Common myeloid progenitor, CD34-positive (primary cell): Measurements from ENCODE around the gene PHACTR3. TPM values are rescaled to one million over a fixed set of nuclear protein-coding genes. Genes with fewer than 3 reads are reported as not detected.
"Not testable (repeated sequence)": the region's sequence is repeated elsewhere in the genome, so short reads cannot be mapped to it uniquely, and the experiment has no call there.

Source experiments
- CTCF ChIA-PET: fragments of 350-600 bp; sonication (Branson Sonifier 250); formaldehyde crosslinking; loops from one replicate; lab custom pipeline; 2021; ENCODE audit warnings: antibody characterized with exemption; lab: Charles Lee
- POLR2A ChIA-PET: fragments of 350-600 bp; sonication (Branson Sonifier 250); formaldehyde crosslinking; loops from one replicate; lab custom pipeline; 2021; ENCODE audit warnings: antibody characterized with exemption; lab: Charles Lee
- DNase-seq, 3 donors: peaks; one replicate each; pipeline versions ENCODE4 v3.0.0 to v3.0.0-alpha.2; 2013
- H3K27ac ChIP-seq, 2 experiments: 1 replicate in 1 of 2; 2 replicates in 1 of 2; pipeline ENCODE4 v1.7.0; 2013; ENCODE audit warnings: inconsistent platforms in 2 of 2, low read length in 2 of 2, mild to moderate bottlenecking in 2 of 2, low read depth in 1 of 2, moderate library complexity in 1 of 2; ENCODE audit not compliant: severe bottlenecking in 2 of 2, insufficient read depth in 1 of 2, poor library complexity in 1 of 2
- H3K27me3 ChIP-seq, 5 experiments: replicated peaks in 2 of 5; 1 replicate in 3 of 5; 2 replicates in 2 of 5; pipeline versions ENCODE4 v1.6.1 to v1.7.0; 2013; ENCODE audit warnings: low read length in 4 of 5, mild to moderate bottlenecking in 2 of 5, moderate library complexity in 2 of 5, inconsistent platforms in 1 of 5; ENCODE audit not compliant: insufficient read depth in 5 of 5, control insufficient read depth in 4 of 5
- H3K36me3 ChIP-seq, 4 experiments: 1 replicate in 2 of 4; 2 replicates in 2 of 4; pipeline versions ENCODE4 v1.6.1 to v1.7.0; 2013; ENCODE audit warnings: low read length in 3 of 4, control low read depth in 1 of 4, mild to moderate bottlenecking in 1 of 4; ENCODE audit not compliant: control insufficient read depth in 4 of 4, insufficient read depth in 4 of 4
- H3K4me1 ChIP-seq, 4 experiments: 1 replicate in 3 of 4; 2 replicates in 1 of 4; pipeline versions ENCODE4 v1.6.1 to v1.7.1; 2013; ENCODE audit warnings: low read length in 3 of 4, mild to moderate bottlenecking in 3 of 4, control low read depth in 1 of 4, inconsistent platforms in 1 of 4, moderate library complexity in 1 of 4; ENCODE audit not compliant: control insufficient read depth in 4 of 4, insufficient read depth in 4 of 4; ENCODE audit errors: control extremely low read depth in 1 of 4
- H3K4me3 ChIP-seq, 7 experiments: 1 replicate in 4 of 7; 2 replicates in 3 of 7; pipeline versions ENCODE4 v1.5.1 to v1.7.0; 2013; ENCODE audit warnings: mild to moderate bottlenecking in 7 of 7, low read length in 6 of 7, moderate library complexity in 6 of 7, inconsistent platforms in 2 of 7, low read depth in 2 of 7, control low read depth in 1 of 7; ENCODE audit not compliant: insufficient read depth in 4 of 7, control insufficient read depth in 1 of 7; ENCODE audit errors: extremely low read depth in 1 of 7
- H3K9me3 ChIP-seq, 5 experiments: 1 replicate in 4 of 5; 2 replicates in 1 of 5; pipeline versions ENCODE4 v1.6.1 to v1.7.1; 2013; ENCODE audit warnings: low read length in 4 of 5, mild to moderate bottlenecking in 2 of 5, inconsistent platforms in 1 of 5, low read depth in 1 of 5, moderate library complexity in 1 of 5; ENCODE audit not compliant: control insufficient read depth in 4 of 5, insufficient read depth in 2 of 5; ENCODE audit errors: control extremely low read depth in 1 of 5
- WGBS: methylation state at CpG from one replicate; pipeline ENCODE4 v1.1.5; 2013; ENCODE audit not compliant: insufficient coverage; 5-methylcytosine and 5-hydroxymethylcytosine counted together
- polyA plus RNA-seq: library from polyadenylated mRNA; unstranded; fragments of 120-200 nt; gene quantifications from one replicate; pipeline ENCODE4 v1.2.1, GENCODE V29; 2013

Gene PHACTR3
- 0.05 TPM for polyA plus RNA-seq

DNA sequence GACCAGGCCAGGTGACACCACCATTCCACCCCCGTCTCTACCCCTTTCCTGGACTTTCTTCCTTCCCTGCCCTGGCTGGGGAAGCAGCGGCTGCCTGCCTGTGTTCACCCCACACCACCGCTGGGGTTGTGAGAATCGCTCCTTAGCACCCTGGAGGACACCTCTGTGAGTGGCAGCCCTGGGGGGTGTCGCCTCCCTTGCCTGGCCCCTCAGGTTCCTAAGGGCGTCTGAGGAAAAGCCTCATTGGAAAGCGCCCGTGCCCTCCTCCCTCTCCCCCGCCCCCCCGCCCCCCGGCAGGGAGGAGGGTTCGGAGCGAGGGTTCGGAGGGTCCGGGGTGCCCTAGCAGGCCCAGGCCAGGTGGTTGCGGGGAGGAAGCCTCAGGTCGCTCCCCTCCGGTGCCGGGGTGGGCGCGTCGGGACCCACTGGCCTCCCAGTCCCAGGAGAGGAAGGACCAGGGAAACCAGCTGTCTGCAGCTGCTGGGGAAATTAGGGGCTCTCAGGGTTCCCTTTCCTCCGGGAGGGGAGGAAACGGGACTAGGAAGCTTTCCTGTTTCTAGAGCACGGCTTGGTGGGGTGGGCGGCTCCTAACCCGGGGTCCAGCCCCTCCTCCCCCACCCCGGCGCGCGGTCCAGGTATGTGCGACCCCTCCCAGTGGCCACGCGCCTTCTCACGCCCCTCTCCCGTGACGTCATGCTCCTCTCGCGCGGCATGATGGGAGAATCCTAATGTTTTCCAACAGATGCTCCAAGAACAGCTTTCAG lies at the start of gene PHACTR3:
TSS of gene PHACTR3 (plus strand) at position 760 of the 761 bp plus-strand sequence. CDS start 475 bp downstream, outside the sequence.
- 5% methylated on average over 21 of the region's 40 CpGs for WGBS
- Histone ChIP-seq H3K4me3 (no peak within 1 kb of the TSS), H3K9me3 (no peaks in the 10 kb centered on the region), H3K27me3 (peaks cover 0 to 97% (median 25%) of the 10 kb centered on the region in 5 experiments), H3K4me1 (peaks cover 0 to 6% (median 3%) of the 10 kb centered on the region in 4 experiments), H3K36me3 (no peaks in the 10 kb centered on the region), H3K27ac (no peak within 1 kb of the TSS)
- CTCF ChIA-PET, result no interaction called here
- DNase-seq, result no peak
- POLR2A ChIA-PET, result no interaction called here

DNA sequence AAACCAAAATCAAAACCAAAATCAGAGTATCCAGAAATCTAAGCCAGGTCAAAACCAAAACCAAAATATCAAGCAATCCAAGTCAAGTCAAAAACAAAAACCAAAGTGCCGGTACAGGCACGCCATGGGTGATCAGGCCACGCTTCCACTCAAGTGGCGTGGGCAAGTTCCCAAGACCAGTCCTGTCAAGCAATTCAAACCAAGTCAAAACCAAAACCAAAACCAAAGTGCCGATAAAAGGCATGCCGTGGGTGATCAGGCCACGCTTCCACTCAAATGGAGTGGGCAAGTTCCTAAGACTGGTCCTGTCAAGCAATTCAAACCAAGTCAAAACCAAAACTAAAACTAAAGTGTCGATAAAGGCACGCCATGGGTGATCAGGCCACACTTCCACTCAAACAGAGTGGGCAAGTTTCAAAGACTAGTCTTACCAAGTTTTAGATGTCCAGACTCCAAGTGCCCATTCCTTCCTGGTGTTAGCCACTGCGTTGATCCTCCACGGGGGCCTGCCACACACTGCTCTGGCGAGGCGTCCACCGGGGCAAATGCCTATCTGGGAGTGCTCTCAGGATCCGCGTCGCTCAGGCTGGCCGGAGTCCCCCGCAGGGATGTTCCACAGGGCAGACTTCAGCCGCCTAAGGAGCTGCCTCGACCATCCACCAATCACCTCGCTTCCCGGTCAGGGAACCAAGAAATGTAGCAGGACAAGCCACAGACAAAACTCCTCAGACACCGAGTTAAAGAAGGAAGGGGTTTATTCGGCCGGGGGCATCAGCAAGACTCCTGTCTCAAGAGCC lies 46.4 kb upstream of the PHACTR3 start:
- H3K4me3 ChIP-seq, POLR2A ChIA-PET, H3K27ac ChIP-seq, H3K27me3 ChIP-seq, DNase-seq, H3K4me1 ChIP-seq, H3K9me3 ChIP-seq, H3K36me3 ChIP-seq: not testable (repeated sequence)
- 95% methylated on average over 22 of the region's 26 CpGs for WGBS
- CTCF ChIA-PET, result interaction anchor here (1.9 kb wide), 1 partner anchor 13 kb away, joined by 8 read pairs; no protein-coding TSS in a partner anchor

DNA sequence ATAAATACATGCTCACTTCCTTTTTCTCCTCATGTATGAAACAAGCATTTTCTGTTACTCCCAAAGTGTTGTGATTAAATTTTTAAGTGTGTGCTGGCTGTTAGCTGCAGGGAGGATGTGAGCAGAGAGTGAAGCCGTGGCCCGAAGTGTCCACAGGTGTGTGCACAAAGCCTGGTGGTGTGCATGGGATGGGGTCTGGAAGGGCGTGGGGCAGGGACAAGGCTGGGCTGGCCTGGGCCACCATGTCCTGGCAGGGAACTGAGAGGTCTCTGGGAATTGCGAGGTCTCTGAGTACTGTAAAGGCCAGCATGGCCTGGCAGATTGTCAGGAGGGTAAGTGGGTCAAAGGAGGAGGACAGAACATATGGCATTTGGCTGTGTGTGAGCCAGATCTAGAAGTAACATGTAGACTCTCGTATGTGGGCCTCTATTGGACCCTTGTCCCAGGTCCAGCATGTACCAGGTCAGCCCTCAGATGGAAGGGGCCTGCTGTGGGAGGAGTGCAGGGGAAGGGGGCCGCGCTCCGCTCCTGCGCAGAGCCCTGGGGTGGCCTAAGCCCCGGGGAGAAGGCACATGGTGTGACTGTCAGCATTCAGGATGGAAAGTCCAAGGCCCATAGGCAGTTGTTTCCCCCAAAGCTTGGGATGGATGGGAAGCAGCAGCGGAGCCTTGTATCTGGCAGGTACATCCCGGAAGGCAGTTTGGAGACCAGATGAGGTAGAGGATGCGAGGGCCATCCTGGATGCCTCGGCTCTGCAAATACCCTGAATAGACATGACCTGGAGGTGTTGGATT lies 45.1 kb upstream of the PHACTR3 start:
- Histone ChIP-seq H3K36me3 (no peaks in the 10 kb centered on the region), H3K9me3 (no peaks in the 10 kb centered on the region), H3K27ac (no peak overlapping the region), H3K27me3 (peaks cover 0 to 5% (median 0%) of the 10 kb centered on the region in 5 experiments), H3K4me1 (no peaks in the 10 kb centered on the region), H3K4me3 (no peak overlapping the region)
- ChIA-PET POLR2A (no interaction called here), CTCF (interaction anchor here (1.9 to 2.0 kb wide), 2 partner anchors 12 to 14 kb away, joined by 8 to 11 read pairs; no protein-coding TSS in a partner anchor)
- no peak for DNase-seq
- 98% methylated on average over 14 of the region's 14 CpGs for WGBS

DNA sequence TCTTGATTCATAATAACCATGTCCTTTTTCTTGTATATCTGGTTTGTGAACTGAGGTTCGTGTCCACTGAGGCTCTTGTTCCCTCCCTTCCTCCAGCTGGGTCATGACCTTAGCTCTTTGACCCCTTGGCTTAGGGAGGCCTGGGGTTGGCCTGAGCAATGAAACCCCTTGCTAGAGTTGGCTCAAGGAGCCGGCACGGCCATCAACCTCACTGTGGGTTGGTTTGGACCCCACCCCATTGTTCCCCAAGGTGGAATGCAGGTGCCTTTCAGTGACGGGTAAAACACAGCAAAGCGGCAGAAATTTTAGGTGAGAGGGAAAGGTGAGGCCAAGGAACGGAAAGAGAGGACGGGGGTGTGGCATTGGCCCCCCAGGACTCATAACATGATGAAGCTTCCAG lies 44.5 kb upstream of the PHACTR3 start:
- Histone ChIP-seq H3K9me3 (no peaks in the 10 kb centered on the region), H3K27ac (no peak overlapping the region), H3K27me3 (peaks cover 0 to 6% (median 0%) of the 10 kb centered on the region in 5 experiments), H3K4me3 (no peak overlapping the region), H3K4me1 (no peaks in the 10 kb centered on the region), H3K36me3 (no peaks in the 10 kb centered on the region)
- 97% methylated on average over 7 of the region's 7 CpGs for WGBS
- DNase-seq, result no peak
- POLR2A ChIA-PET, result no interaction called here
- CTCF ChIA-PET, result interaction anchor here (1.3 to 2.0 kb wide), 3 partner anchors 10 to 14 kb away, joined by 4 to 11 read pairs (median 8); no protein-coding TSS in a partner anchor

DNA sequence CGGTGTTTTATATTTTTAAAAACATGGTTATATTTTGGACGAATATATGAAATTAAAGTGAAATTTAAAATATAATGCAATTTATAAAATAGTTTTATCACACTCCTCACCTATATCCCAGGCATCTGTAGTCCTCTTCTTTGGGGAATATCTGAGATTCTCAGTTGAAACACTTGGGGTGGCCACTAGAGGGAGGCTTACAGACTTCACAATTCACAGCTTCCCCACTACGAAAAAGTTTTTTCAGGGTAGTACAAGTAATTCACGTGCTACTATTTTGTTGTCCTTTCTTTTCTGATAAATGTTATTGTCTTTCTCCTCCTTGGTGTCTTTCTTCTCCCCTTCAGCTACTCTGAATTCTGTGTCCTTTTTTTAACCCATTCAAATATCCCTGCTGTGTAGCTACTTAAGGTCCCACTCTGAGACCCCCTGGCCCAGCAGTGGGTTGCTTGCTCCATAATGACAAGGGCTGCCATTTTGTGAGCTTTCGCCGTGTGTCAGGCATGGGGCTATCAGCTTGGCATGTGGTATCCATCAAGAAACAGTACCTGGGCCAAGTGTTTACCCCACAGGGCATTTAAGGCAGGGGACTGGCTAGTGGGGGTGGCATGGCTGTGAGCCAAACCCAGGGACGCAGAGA lies 43.6 kb upstream of the PHACTR3 start:
- H3K27ac ChIP-seq, result no peak overlapping the region
- POLR2A ChIA-PET, result no interaction called here
- peaks cover 0 to 14% (median 0%) of the 10 kb centered on the region in 5 experiments for H3K27me3 ChIP-seq
- no peaks in the 10 kb centered on the region for H3K4me1 ChIP-seq
- no peak overlapping the region for H3K4me3 ChIP-seq
- peak; percentile 30 to 61 (median 59) for DNase-seq
- CTCF ChIA-PET, result interaction anchor here (0.7 to 2.0 kb wide), 6 partner anchors 10 to 192 kb away, joined by 3 to 20 read pairs (median 4); no protein-coding TSS in a partner anchor
- H3K36me3 ChIP-seq, result no peaks in the 10 kb centered on the region
- H3K9me3 ChIP-seq, result no peaks in the 10 kb centered on the region
- 76% methylated on average over 3 of the region's 7 CpGs for WGBS

DNA sequence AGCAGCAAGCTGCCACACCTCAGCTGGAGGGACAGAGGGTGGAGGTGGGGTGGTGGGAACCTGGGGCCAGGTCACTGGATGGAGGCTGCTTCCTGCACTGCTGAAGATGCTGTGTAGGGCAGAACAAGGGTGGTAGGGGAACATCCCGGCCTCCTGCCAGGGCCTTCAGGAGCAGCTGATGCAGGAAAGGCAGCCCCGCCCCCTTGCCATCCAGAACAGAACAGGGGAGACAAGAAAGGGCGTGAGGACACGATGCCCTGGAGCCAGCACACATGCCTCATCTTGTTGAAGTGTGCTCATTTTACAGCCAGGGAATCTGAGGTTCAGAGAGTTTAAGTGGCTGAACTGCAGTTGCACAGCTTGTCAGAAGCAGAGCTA lies 43.1 kb upstream of the PHACTR3 start:
- WGBS, result 90% methylated on average over 4 of the region's 4 CpGs
- POLR2A ChIA-PET, result no interaction called here
- CTCF ChIA-PET, result interaction anchor here (0.7 to 2.0 kb wide), 6 partner anchors 10 to 192 kb away, joined by 3 to 20 read pairs (median 4); no protein-coding TSS in a partner anchor

More for the DNA sequence above, 43.1 kb upstream of the PHACTR3 start:
- Histone ChIP-seq H3K9me3 (no peaks in the 10 kb centered on the region), H3K27ac (no peak overlapping the region), H3K4me1 (no peaks in the 10 kb centered on the region), H3K27me3 (peaks cover 0 to 18% (median 0%) of the 10 kb centered on the region in 5 experiments), H3K36me3 (no peaks in the 10 kb centered on the region), H3K4me3 (no peak overlapping the region)
- DNase-seq, result no peak
